KOPT-K1 (cell line): Measurements from ENCODE around the gene IFNGR1.

Experiments
- H3K27ac ChIP-seq: fragments of 200-600 bp; sonication (generic); 2 replicates; pipeline ENCODE4 v1.5.1; 2016; ENCODE audit warnings: antibody characterized with exemption, mild to moderate bottlenecking, low read depth, low read length; ENCODE audit not compliant: poor library complexity, severe bottlenecking
- H3K36me3 ChIP-seq: fragments of 200-600 bp; sonication (generic); 2 replicates; pipeline ENCODE4 v1.5.1; 2017; ENCODE audit warnings: antibody characterized with exemption, mild to moderate bottlenecking, low read length, moderate library complexity; ENCODE audit not compliant: insufficient read depth
- H3K9me3 ChIP-seq: fragments of 200-600 bp; sonication (generic); 2 replicates; pipeline ENCODE4 v1.5.1; 2017; ENCODE audit warnings: antibody characterized with exemption, low read length, mild to moderate bottlenecking; ENCODE audit not compliant: insufficient read depth, poor library complexity, severe bottlenecking

The IFNGR1 gene

GRCh38 chr6:137246791-137247202 is 27.6 kb upstream of the IFNGR1 start:
- H3K36me3 ChIP-seq = no peaks in the 10 kb centered on the region
- no peak overlapping the region for H3K27ac ChIP-seq
- no peaks in the 10 kb centered on the region for H3K9me3 ChIP-seq

GRCh38 chr6:137246164-137246563 is 27.0 kb upstream of the IFNGR1 start:
- Histone ChIP-seq H3K27ac (no peak overlapping the region), H3K9me3 (no peaks in the 10 kb centered on the region), H3K36me3 (no peaks in the 10 kb centered on the region)

GRCh38 chr6:137241481-137242038 is 22.4 kb upstream of the IFNGR1 start:
- H3K9me3 ChIP-seq = no peaks in the 10 kb centered on the region
- H3K27ac ChIP-seq = no peak overlapping the region
- H3K36me3 ChIP-seq = no peaks in the 10 kb centered on the region

GRCh38 chr6:137240168-137240567 is 21.0 kb upstream of the IFNGR1 start:
- Histone ChIP-seq H3K27ac (no peak overlapping the region), H3K36me3 (no peaks in the 10 kb centered on the region), H3K9me3 (no peaks in the 10 kb centered on the region)

- H3K36me3 ChIP-seq = no peaks in the 10 kb centered on the region
- H3K27ac ChIP-seq = no peak overlapping the region
- no peaks in the 10 kb centered on the region for H3K9me3 ChIP-seq
These were observed 18.4 kb upstream of the IFNGR1 start for GRCh38 chr6:137237413-137238170.

- no peak overlapping the region for H3K27ac ChIP-seq
- no peaks in the 10 kb centered on the region for H3K36me3 ChIP-seq
- H3K9me3 ChIP-seq = no peaks in the 10 kb centered on the region
These were observed 17.6 kb upstream of the IFNGR1 start for GRCh38 chr6:137236581-137237355.

- Histone ChIP-seq H3K36me3 (no peaks in the 10 kb centered on the region), H3K9me3 (no peaks in the 10 kb centered on the region), H3K27ac (no peak overlapping the region)
These were observed 16.5 kb upstream of the IFNGR1 start for GRCh38 chr6:137235686-137236085.

GRCh38 chr6:137233911-137234863 is 15.0 kb upstream of the IFNGR1 start:
- no peaks in the 10 kb centered on the region for H3K9me3 ChIP-seq
- H3K27ac ChIP-seq = no peak overlapping the region
- H3K36me3 ChIP-seq = no peaks in the 10 kb centered on the region

- Histone ChIP-seq H3K27ac (no peak overlapping the region), H3K36me3 (no peaks in the 10 kb centered on the region), H3K9me3 (no peaks in the 10 kb centered on the region)
These were observed 12.7 kb upstream of the IFNGR1 start for GRCh38 chr6:137231895-137232294.

GRCh38 chr6:137230956-137231555 is 11.9 kb upstream of the IFNGR1 start:
- no peak overlapping the region for H3K27ac ChIP-seq
- no peaks in the 10 kb centered on the region for H3K9me3 ChIP-seq
- no peaks in the 10 kb centered on the region for H3K36me3 ChIP-seq

- Histone ChIP-seq H3K36me3 (no peaks in the 10 kb centered on the region), H3K27ac (no peak overlapping the region), H3K9me3 (no peaks in the 10 kb centered on the region)
These were observed 11.4 kb upstream of the IFNGR1 start for GRCh38 chr6:137230547-137230946.

- Histone ChIP-seq H3K36me3 (no peaks in the 10 kb centered on the region), H3K9me3 (no peaks in the 10 kb centered on the region), H3K27ac (no peak overlapping the region)
These were observed 10.0 kb upstream of the IFNGR1 start for GRCh38 chr6:137229075-137229759.

GRCh38 chr6:137227871-137228302 is 8.7 kb upstream of the IFNGR1 start:
- H3K9me3 ChIP-seq = no peaks in the 10 kb centered on the region
- H3K27ac ChIP-seq = no peak overlapping the region
- H3K36me3 ChIP-seq = no peaks in the 10 kb centered on the region

GRCh38 chr6:137226697-137227096 is 7.5 kb upstream of the IFNGR1 start:
- Histone ChIP-seq H3K27ac (no peak overlapping the region), H3K36me3 (no peaks in the 10 kb centered on the region), H3K9me3 (no peaks in the 10 kb centered on the region)
